Muscle of arm (tissue), 14 donors: ENCODE measurements around the gene MAP3K1. TPM values are rescaled to one million over a fixed set of nuclear protein-coding genes. Genes with fewer than 3 reads are reported as not detected.
"Not testable (repeated sequence)": the region's sequence is repeated elsewhere in the genome, so short reads cannot be mapped to it uniquely, and the experiment has no call there.

ENCODE experiments used
- DNase-seq: peaks from one replicate; pipeline ENCODE4 v3.0.0-alpha.2; 2013
- long read RNA-seq, 11 donors: transcript quantifications; one replicate each; lab custom pipeline, GENCODE V29; 2026
- polyA plus RNA-seq, 12 donors: library from polyadenylated mRNA; unstranded; fragments of 120-200 nt; gene quantifications; one replicate each; pipeline ENCODE4 v1.2.1, GENCODE V29; 2013; ENCODE audit not compliant: insufficient read length in 12 of 12

Gene MAP3K1
- 100 to 1,000 TPM in 1 of 12 donors, 10 to 100 TPM in 11; 12.0 to 114 (median 18.8) TPM for polyA plus RNA-seq
- long read RNA-seq, donor 1: 0 reads
- long read RNA-seq, donor 2, full-length matches to known transcripts: 1 of 1 reads
- long read RNA-seq, donor 2, partial matches to known transcripts: 0 of 1 reads
- long read RNA-seq, donor 2, other reads (novel, unspliced or antisense): 0 of 1 reads
- long read RNA-seq, donor 3, full-length matches to known transcripts: 1 of 1 reads
- long read RNA-seq, donor 3, partial matches to known transcripts: 0 of 1 reads
- long read RNA-seq, donor 3, other reads (novel, unspliced or antisense): 0 of 1 reads
- long read RNA-seq, donor 4: 0 reads
- long read RNA-seq, donor 5, full-length matches to known transcripts: 1 of 1 reads
- long read RNA-seq, donor 5, partial matches to known transcripts: 0 of 1 reads
- long read RNA-seq, donor 5, other reads (novel, unspliced or antisense): 0 of 1 reads
- long read RNA-seq, donor 6: 0 reads
- long read RNA-seq, donor 7: 0 reads
- long read RNA-seq, donor 8, full-length matches to known transcripts: 1 of 1 reads
- long read RNA-seq, donor 8, partial matches to known transcripts: 0 of 1 reads
- long read RNA-seq, donor 8, other reads (novel, unspliced or antisense): 0 of 1 reads
- long read RNA-seq, donor 9: 0 reads
- long read RNA-seq, donor 10: 0 reads
- long read RNA-seq, donor 11: 0 reads

GRCh38 chr5:56814963-56815657, at the start of gene MAP3K1:
MAP3K1 (plus strand) TSS chr5:56815549; CDS start chr5:56815574, 25 bp downstream.
- peak; percentile 80 for DNase-seq

- no peak for DNase-seq
Measured at GRCh38 chr5:56766926-56767325, 48.4 kb upstream of the MAP3K1 start.

DNA sequence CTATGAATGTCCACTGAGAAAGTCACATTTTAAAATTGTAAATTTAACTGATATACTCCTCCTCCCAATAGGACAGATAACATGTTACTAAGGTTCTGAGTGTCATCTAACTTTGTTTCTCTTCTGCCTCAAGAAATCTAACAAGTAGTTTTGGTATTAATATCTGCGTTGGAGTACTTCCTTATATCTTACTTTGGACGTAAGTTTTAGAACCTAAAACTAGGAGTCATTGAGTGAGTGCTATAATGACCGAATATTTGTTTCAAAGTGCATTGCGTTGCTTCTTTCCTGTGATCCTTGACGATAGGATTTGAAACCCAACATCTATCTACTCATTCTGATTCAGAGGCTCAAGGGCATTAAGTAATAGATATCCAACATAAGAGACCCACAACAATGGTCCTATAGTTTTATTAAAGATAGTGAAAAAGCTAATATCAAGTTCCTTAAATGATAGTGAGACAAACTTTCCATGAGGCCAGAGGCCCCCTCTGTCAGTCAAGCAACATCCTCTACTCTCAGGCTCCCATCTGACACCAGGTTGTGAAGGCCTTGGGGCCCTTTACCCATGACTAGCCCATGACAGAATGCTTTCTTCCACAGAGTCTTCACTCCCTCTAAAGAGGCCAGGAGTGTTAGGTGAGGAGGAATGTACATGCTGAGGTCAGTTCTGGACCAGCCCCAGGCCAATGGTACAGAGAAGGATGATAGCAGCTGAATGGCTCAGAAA, 45.3 kb upstream of the MAP3K1 start:
- no peak for DNase-seq

DNA sequence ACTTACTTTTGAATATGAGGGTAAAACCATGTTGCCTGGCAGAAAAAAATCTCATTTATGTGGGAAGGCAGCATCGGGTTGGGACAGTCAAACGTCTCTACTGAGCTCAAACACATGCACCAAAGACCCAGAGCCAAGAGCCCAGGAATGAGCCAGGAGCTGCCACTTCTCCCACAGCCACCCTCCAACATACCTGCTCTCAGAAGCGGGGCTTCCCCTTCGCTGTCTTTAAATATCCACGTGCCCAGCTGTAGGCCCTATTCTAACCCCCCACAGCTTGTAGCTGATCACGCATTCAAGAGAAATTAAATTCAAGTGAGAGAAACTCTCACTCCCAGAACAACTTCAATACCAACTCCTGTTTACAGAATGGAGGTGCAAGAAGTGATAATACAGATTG, 42.6 kb upstream of the MAP3K1 start:
- DNase-seq: no peak

DNA sequence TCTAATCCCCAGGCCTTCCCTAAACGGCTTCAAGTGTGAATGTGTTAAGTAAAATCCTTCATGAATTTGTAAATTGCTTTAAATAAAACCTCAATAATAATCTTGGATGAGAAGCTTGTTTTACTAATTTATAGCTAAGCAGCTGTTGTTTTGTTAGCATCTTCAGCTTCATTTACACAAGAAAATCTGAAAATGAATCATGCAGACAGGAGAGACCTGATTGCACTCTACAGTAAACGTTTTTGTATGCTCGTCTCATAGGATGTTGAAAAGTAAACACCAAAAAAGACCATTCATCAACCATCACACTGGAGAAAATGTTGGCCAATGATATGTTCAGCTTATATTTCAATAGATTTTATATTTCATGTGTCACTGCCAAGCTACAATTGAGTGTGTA, 40.4 kb upstream of the MAP3K1 start:
- no peak for DNase-seq

DNA sequence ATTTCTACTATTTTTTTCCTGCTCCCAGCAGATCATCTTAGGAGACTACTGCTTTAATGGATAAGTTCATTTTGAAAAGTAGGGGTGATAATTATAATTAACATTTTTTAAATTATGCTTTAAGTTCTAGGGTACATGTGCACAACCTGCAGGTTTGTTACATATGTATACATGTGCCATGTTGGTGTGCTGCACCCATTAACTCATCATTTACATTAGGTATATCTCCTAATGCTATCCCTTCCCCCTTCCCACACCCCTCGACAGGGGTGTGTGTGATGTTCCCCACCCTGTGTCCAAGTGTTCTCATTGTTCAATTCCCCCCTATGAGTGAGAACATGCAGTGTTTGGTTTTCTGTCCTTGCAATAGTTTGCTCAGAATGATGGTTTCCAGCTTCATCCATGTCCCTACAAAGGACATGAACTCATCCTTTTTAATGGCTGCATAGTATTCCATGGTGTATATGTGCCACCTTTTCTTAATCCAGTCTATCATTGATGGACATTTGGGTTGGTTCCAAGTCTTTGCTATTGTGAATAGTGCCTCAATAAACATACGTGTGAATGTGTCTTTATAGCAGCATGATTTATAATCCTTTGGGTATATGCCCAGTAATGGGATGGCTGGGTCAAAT, 39.0 kb upstream of the MAP3K1 start:
- DNase-seq: not testable (repeated sequence)

DNA sequence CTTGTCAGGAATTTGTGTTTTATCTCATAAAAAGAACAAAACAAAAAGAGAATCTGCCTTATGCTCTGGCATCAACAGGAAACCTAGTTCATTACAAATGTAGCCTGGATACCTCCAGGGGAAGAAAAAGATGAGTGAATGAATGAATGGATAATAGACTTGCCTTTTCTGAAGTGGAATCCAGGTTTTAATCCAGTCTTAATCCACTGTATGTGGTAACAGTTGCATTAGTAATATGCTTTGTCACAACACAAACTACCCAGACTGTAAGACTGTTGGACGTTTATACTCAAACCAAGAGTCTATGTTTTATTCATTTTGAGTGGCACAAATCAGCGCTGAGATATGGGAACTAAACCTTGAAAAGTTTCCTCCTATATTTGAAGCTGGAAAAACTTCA, 32.1 kb upstream of the MAP3K1 start:
- DNase-seq: no peak

DNA sequence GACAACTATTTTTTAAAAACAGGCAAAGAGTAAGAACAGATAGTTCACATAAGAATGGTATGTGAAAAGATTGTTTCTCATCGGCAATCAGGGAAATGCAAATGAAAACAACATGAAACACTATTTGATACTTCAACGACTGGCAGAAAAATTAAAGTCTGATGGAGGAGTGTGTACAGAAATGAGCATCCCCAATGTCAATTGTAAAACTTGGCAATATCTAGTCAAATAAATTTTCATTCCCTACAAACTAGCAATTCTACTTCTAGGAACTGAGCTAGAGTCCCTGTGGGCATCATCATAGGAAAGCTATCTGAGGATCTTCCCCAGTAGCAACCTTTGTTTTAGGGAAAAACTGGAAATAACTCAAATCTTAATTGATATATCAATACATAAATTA, 29.0 kb upstream of the MAP3K1 start:
- no peak for DNase-seq

DNA sequence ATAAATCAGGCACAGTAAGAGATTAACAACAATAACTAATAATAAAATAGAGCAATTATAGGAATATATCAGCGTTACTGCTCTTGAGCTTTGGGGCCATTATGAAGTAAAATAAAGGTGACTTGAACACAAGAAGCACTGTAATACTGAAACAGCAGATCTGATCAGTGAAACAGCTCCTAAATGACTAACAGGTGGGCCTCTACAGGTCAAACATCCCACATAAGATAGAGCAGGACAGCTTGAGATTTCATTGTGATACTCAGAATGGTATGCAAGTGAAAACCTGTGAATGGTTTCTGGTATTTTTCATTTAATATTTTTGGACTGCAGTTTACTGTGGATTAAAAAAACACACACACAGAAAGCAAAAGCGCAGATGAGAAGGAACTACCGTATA, 24.0 kb upstream of the MAP3K1 start:
- no peak for DNase-seq

GRCh38 chr5:56798521-56798920, 16.8 kb upstream of the MAP3K1 start:
- DNase-seq: no peak

DNA sequence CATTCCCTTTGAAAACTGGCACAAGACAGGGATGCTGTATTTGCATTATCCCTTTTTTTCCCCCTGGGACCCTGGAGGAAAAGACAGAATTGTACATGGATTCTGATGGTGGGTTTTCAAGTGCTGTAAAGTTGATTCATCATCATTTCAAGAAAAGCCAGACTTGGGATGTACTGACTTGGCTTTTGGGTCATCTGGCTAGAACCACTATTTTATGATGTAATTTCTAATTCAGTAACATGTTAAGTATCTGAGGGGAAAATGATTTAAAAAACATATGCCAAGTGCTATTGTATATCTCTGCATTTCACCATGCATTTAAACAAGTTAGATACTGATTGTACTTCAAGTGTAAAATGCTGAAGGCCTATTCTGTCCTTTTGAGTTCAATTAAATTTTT, 15.2 kb upstream of the MAP3K1 start:
- no peak for DNase-seq

GRCh38 chr5:56801256-56801655, 14.1 kb upstream of the MAP3K1 start:
- DNase-seq: no peak

- no peak for DNase-seq
Measured at GRCh38 chr5:56802205-56802604, 13.1 kb upstream of the MAP3K1 start.

- DNase-seq: no peak
Measured at GRCh38 chr5:56803025-56803424, 12.3 kb upstream of the MAP3K1 start.

GRCh38 chr5:56803894-56804293, 11.5 kb upstream of the MAP3K1 start:
- DNase-seq: no peak

DNA sequence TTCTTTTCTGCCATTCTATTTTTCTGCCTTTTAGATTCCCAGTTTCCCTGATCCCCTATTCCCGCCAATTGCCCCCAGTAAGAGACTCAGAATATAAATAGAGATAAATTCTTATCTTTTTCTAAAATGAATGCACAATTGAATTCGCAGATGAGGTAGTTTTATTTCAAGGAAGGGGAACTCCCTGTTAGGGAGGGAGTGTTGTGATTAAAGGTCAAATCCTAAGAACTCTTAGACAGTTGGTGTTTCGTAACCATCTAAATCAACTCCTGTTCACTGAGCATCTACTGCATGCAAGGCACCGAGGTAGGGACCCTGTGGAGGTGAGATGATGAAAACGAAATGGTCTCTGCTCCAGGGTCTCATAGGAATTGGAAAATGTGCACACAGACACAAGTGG, 7.7 kb upstream of the MAP3K1 start:
- DNase-seq: no peak

GRCh38 chr5:56808211-56808610, 7.1 kb upstream of the MAP3K1 start:
- DNase-seq: no peak

GRCh38 chr5:56810826-56811225, 4.5 kb upstream of the MAP3K1 start:
- DNase-seq: no peak

DNA sequence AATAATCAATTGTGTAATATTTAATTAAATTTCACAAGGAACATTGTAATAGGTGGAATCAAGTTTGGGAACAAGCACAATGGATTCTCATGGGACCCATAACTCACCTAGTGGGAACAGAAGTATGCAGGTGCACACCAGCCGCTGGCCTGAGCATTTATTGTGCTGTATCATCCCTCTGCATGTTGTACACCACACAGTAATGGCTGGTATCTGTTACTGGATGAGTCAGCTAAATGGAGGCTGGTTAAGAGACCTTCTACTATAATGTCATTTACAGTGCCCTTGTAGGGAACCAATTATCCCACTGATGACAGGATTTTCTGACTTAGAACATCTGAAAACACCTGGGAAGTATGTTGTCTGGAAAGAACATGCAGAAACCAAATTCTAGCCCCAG, 3.2 kb upstream of the MAP3K1 start:
- DNase-seq: no peak

- DNase-seq: no peak
Measured at GRCh38 chr5:56813302-56813701, 2.0 kb upstream of the MAP3K1 start.

- no peak for DNase-seq
Measured at GRCh38 chr5:56814361-56814962, 887 bp upstream of the MAP3K1 start.
